GM19238 (cell line): Measurements from ENCODE around the gene POGLUT3.

Experiments used
- DNase-seq: peaks from one replicate; pipeline ENCODE4 v3.0.0; 2011; ENCODE audit warnings: low spot score; ENCODE audit not compliant: insufficient read length

POGLUT3 gene

DNA sequence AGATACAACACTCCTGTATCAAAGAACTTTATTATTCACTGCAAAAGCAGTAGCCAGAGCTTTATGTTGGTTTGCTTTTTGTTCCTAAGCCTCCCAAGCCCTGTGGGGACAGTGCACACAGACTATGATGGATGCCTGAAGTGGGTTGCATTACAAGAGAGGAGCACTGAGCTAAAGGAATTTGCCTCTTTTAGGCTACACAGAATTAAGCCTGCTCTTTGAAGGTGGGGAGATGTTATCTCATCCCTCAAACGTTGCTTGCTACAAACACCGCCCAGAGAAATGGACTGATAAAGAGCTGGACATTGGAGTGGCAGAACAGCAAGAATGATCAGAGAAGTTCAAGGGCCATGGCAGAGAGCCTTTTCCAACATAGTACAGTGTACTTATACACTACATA, 2.5 kb upstream of the POGLUT3 start:
- no peak for DNase-seq

DNA sequence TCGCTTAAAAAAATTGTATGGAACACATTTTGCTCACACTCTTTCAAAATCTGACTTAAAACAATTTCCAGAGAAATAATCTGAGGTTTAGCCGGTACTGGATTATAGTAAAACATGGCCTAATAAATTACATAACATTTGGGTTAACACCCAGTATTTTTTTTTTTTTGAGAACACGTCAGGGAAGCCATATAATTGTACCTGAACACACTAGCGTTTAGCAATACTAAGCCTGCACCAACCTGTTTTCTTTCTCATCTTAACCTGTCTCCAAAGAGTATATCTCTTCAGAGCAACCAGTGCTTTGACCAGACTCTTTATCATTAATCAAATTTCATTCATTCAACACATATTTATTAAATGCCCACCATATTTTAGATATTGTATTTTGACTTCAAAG, 2.0 kb upstream of the POGLUT3 start:
- DNase-seq: no peak

- DNase-seq: no peak
These were observed 728 bp upstream of the POGLUT3 start for GRCh38 chr11:108498816-108499408.

DNA sequence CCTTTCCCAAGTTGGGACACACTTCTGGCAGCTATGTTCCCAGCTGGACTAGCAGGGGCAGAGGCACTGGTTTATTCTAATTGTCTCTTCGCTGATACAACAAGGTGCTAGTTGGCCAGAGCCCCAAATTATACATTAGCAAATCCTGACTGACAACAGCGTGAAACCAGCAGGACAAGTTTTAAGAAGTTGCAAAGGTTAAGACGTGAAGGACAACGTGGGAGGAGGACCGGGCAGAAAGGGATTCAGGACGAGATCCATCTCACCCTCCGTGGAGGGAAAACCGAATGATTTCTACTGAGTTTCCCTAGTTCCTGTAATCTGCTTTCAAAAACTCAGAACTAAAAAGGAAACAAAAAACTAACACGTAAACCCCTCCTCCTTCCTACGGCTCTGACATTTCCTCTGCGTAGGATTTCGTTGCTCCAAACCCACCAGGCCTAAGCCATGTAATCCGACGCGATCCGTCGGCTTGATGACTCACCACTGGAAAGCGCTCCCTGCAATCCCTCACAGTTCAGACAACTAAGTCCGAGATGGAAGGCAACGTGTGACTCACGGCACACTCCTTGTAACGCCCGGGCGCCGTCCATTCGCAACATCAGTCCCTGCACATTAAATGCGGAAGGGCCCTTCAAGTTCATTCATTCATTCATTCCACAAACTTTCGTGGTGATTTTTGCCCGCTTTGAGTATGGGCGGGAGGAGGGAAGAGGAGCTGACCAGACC, 703 bp downstream of the POGLUT3 start:
- DNase-seq: peak; percentile 55

GRCh38 chr11:108496643-108497256, 1.4 kb downstream of the POGLUT3 start:
- no peak for DNase-seq

GRCh38 chr11:108495326-108495725, 2.9 kb downstream of the POGLUT3 start:
- DNase-seq: no peak

- DNase-seq: no peak
These were observed 4.0 kb downstream of the POGLUT3 start for GRCh38 chr11:108494182-108494581.

DNA sequence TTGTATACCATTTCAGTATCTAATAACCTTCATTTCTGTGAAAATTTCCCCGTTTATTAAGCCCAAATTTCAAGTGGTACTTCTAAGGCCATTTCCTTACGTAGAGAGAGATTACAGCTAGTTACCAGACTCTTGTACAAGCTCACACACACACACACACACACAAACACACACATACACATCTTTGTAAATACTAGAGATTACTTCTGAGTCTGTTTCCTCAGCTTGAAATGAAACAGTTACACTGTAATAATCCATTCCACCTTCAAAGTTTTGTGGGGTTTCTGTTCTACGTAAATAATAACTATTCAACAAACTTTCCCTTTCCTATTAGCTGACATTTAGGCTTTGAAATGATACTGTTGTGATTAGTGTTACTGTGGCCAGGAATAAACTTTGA, 6.2 kb downstream of the POGLUT3 start:
- no peak for DNase-seq

DNA sequence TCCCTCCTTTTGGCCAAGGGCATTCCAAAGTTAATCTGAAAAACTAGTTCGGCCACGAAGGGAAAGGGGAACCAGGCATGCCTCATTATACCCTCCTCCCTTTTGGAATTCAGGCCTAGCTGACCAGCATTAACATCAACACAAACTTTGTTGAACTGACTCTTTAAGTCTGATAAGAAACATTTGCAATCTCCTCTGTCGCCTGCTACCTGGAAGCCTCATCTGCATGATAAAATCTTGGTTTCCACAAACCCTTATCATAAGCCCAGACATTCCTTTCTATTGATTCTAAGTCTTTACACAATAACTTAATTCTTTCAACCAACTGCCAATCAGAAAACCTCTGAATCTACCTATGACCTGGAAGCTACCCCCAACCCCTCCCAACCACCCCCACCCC, 11.4 kb downstream of the POGLUT3 start:
- DNase-seq: no peak

GRCh38 chr11:108486331-108486730, 11.9 kb downstream of the POGLUT3 start:
- no peak for DNase-seq

GRCh38 chr11:108483163-108483562, 15.0 kb downstream of the POGLUT3 start:
- no peak for DNase-seq

- no peak for DNase-seq
These were observed 23.3 kb downstream of the POGLUT3 start for GRCh38 chr11:108474664-108475463.

DNA sequence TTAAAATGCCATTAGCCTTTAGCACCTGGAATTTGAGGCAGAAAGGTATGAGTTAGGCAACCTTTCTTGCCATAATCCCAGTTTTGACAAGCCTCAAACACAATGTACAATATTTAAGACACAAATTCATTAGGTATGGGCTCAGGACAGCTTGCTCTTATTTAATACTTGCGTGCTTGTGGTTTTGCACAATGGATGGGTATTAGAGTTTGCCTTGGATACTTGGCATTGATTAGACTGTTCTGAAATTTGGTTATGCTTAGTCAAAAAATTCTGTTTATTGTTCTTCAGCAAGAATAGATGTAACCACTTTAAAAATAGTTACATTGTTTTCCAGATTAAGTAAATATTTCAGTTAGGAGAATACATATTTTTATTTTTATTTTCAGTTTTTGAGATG, 25.5 kb downstream of the POGLUT3 start:
- DNase-seq: no peak

DNA sequence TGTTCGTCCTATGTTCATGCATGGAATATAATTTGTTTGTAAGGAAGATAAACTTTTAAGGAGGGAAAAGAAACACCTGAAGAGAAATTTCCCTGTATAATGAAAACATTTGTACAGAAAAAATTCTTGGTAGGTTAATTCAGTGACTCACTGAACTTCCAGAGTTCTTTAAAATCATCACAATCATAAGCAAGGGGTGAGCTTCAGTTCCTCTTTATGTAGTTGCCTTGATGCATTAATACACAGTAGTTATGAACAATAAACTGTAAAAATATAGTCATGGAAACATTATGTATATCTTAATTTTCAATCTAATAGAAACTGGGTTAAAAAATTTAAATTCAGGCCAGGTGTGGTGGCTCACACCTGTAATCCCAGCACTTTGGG, 29.7 kb downstream of the POGLUT3 start:
- no peak for DNase-seq

DNA sequence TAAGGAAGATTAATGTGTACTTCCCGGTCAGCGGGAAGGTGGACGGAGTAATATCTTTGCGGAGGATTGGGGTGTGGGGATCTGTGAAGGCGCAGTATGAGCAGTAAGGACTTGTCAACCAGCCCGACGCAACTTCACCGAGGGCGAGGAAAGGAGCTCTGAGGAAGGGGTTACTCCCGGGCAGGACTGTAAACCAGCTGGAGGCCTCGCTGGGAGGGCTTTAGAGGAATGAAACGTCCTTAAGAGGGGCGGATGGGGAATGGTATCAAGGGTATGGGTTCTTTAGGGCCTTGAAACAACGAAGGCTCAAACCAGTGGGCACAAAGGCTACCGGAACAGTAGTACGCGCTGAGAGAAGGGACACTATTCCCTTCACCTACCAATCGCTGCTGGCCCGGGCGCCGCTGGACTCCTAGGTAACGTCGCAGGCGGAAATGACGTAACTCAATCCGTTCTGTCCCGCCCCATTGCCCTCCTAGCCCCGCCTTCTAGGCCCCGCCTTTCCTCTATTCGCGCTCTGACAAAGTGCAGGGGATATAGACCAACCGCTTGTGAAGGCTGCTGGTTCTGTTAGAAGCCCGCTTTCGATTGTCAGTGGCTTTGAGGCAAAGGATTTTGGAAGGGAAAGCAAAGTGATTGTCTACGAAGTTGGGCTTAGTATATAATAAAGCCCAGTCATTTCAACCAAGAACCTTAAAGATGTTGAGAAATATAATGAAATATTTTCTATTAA, 30.9 kb downstream of the POGLUT3 start, which contains the start of gene C11orf65:
Gene C11orf65, minus strand, starts transcription at position 439 of the 733 bp plus-strand sequence. CDS start 5,970 bp downstream, outside the sequence.
- peak; percentile 80 for DNase-seq

DNA sequence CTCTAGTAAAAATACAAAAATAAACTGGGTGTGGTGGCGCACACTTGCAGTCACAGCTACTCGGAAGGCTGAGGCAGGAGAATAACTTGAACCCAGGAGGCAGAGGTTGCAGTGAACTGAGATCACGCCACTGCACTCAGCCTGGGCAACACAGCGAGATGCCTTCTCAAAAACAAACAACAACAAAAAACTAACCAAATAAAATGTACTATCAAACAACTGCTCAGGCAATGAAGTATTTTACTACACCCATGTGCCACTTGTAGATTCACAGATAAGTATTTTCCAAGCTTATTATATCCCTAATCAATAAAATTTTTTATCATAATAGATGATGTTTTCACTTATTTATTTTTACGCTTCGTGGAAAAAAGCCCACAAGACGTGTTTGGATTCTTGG, 31.8 kb downstream of the POGLUT3 start:
- DNase-seq: no peak

DNA sequence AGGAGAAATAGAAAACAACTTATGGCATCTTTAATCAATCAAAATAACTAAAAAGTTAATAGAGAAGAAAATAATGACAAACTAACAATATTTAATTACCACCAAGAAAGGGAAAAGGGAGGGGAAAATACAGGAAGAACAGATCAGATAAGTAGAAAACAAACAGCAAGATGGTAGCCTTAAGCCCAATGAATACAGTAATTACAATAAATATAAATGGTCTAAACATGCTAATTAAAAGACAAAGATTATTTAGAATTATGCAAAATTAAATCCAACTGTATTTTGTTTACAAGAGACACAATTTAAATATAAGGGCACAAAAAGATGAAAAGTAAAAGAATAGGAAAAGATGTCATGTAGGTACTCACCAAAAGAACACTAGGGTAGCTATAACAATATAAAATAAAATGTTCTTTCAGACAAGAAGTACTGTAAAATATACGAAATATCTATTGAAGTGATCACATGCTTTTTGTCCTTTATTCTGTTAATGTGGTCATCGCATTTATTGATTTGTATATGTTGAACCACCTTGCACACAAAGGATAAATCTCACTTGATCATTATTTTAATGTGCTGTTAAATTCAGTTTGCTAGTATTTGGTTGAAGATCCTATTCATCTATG, 44.9 kb downstream of the POGLUT3 start:
- no peak for DNase-seq
